HEK293T (cell line): Measurements from ENCODE around the gene EOMES.
A peak's percentile ranks its signal among the peaks of the same experiment; 100 is the strongest.

ENCODE experiments used
- CTCF ChIA-PET: fragments of 350-600 bp; formaldehyde crosslinking; extraction: SDS; loops from one replicate; lab custom pipeline; 2021; ENCODE audit warnings: antibody characterized with exemption, inconsistent platforms; lab: Yijun Ruan, JAX
- POLR2A ChIA-PET: fragments of 350-600 bp; formaldehyde crosslinking; extraction: SDS; loops from one replicate; lab custom pipeline; 2020; ENCODE audit warnings: antibody characterized with exemption, inconsistent platforms; lab: Yijun Ruan, JAX
- DNase-seq: peaks from one replicate; pipeline ENCODE4 v3.0.0; 2012; ENCODE audit warnings: mixed read lengths; ENCODE audit errors: extremely low spot score
- ARNT ChIP-seq: fragments of 450-650 bp; IDR thresholded peaks from 2 replicates; pipeline ENCODE4 v1.6.1; 2017; ENCODE audit warnings: mild to moderate bottlenecking
- BHLHE40 ChIP-seq: fragments of 450-650 bp; IDR thresholded peaks from 2 replicates; pipeline ENCODE4 v1.6.1; 2016; ENCODE audit warnings: mild to moderate bottlenecking, moderate library complexity, borderline replicate concordance
- CTBP1 ChIP-seq: fragments of 450-650 bp; IDR thresholded peaks from 2 replicates; pipeline ENCODE4 v1.6.1; 2016; ENCODE audit warnings: borderline replicate concordance
- ELF4 ChIP-seq: fragments of 450-650 bp; IDR thresholded peaks from 2 replicates; pipeline ENCODE4 v1.6.1; 2017; ENCODE audit warnings: antibody characterized with exemption
- FOXA1 ChIP-seq: fragments of 450-650 bp; IDR thresholded peaks from 2 replicates; pipeline ENCODE4 v1.6.1; 2016; ENCODE audit warnings: mild to moderate bottlenecking
- FOXK2 ChIP-seq: fragments of 450-650 bp; IDR thresholded peaks from 2 replicates; pipeline ENCODE4 v1.6.1; 2016; ENCODE audit warnings: mild to moderate bottlenecking
- FOXM1 ChIP-seq: fragments of 450-650 bp; IDR thresholded peaks from 2 replicates; pipeline ENCODE4 v1.6.1; 2017; ENCODE audit warnings: mild to moderate bottlenecking, borderline replicate concordance
- HDGF ChIP-seq: fragments of 450-650 bp; IDR thresholded peaks from 2 replicates; pipeline ENCODE4 v1.6.1; 2017; ENCODE audit warnings: antibody characterized with exemption, borderline replicate concordance
- L3MBTL2 ChIP-seq: fragments of 450-650 bp; conservative IDR thresholded peaks from 2 replicates; pipeline ENCODE4 v1.6.1; 2016; ENCODE audit warnings: mild to moderate bottlenecking
- LEF1 ChIP-seq: fragments of 450-650 bp; IDR thresholded peaks from 2 replicates; pipeline ENCODE4 v1.6.1; 2017; ENCODE audit warnings: mild to moderate bottlenecking, borderline replicate concordance
- NFRKB ChIP-seq: fragments of 450-650 bp; IDR thresholded peaks from 2 replicates; pipeline ENCODE4 v1.6.1; 2016; ENCODE audit warnings: mild to moderate bottlenecking, moderate library complexity
- PKNOX1 ChIP-seq: fragments of 450-650 bp; IDR thresholded peaks from 2 replicates; pipeline ENCODE4 v1.6.1; 2016
- SP1 ChIP-seq: fragments of 450-650 bp; IDR thresholded peaks from 2 replicates; pipeline ENCODE4 v1.6.1; 2017
- SUZ12 ChIP-seq: fragments of 450-650 bp; IDR thresholded peaks from 2 replicates; pipeline ENCODE4 v1.6.1; 2016; ENCODE audit warnings: mild to moderate bottlenecking
- TARDBP ChIP-seq: fragments of 450-650 bp; IDR thresholded peaks from 2 replicates; pipeline ENCODE4 v1.6.1; 2016
- ZNF384 ChIP-seq: fragments of 450-650 bp; IDR thresholded peaks from 2 replicates; pipeline ENCODE4 v1.6.1; 2016

The EOMES gene

GRCh38 chr3:27695636-27696035 lies 26.5 kb downstream of the EOMES start:
- POLR2A ChIA-PET = no interaction called here
- CTCF ChIA-PET = interaction anchor here (0.7 to 0.8 kb wide), 2 partner anchors 16 to 438 kb away, joined by 3 read pairs; no protein-coding TSS in a partner anchor
- TF ChIP-seq SUZ12 (no peak), LEF1 (no peak), HDGF (no peak), L3MBTL2 (no peak), ELF4 (no peak), ZNF384 (no peak), CTBP1 (no peak), ARNT (no peak), PKNOX1 (no peak), TARDBP (no peak), SP1 (no peak), FOXK2 (no peak)
- no peak for DNase-seq

GRCh38 chr3:27688053-27688452 lies 34.1 kb downstream of the EOMES start:
- POLR2A ChIA-PET = no interaction called here
- CTCF ChIA-PET = no interaction called here
- no peak for DNase-seq
- TF ChIP-seq TARDBP = no peak

GRCh38 chr3:27686642-27687041 lies 35.5 kb downstream of the EOMES start:
- TF ChIP-seq FOXM1 = no peak
- no peak for TF ChIP-seq SP1
- no peak for TF ChIP-seq TARDBP
- no peak for TF ChIP-seq FOXK2
- TF ChIP-seq NFRKB = no peak
- no peak for TF ChIP-seq SUZ12
- no peak for TF ChIP-seq L3MBTL2
- no peak for TF ChIP-seq BHLHE40
- no peak for TF ChIP-seq ZNF384
- DNase-seq = no peak
- ChIA-PET CTCF (no interaction called here), POLR2A (no interaction called here)

- CTCF ChIA-PET = no interaction called here
- no peak for TF ChIP-seq PKNOX1
- no peak for TF ChIP-seq FOXM1
- no peak for TF ChIP-seq ZNF384
- TF ChIP-seq LEF1 = no peak
- TF ChIP-seq CTBP1 = no peak
- TF ChIP-seq FOXK2 = no peak
- no peak for TF ChIP-seq L3MBTL2
- no peak for TF ChIP-seq FOXA1
- no peak for TF ChIP-seq NFRKB
- TF ChIP-seq SUZ12 = no peak
- TF ChIP-seq SP1 = no peak
- TF ChIP-seq ELF4 = no peak
- TF ChIP-seq ARNT = no peak
- no peak for TF ChIP-seq HDGF
- TF ChIP-seq BHLHE40 = no peak
- no peak for TF ChIP-seq TARDBP
- POLR2A ChIA-PET = no interaction called here
- no peak for DNase-seq
Observed at GRCh38 chr3:27685474-27685873, 36.6 kb downstream of the EOMES start.

GRCh38 chr3:27684302-27684701 lies 37.8 kb downstream of the EOMES start:
- DNase-seq = no peak
- ChIA-PET POLR2A (no interaction called here), CTCF (no interaction called here)
- no peak for TF ChIP-seq ARNT

- CTCF ChIA-PET = interaction anchor here (0.6 to 1.1 kb wide), 9 partner anchors 9 to 326 kb away, joined by 3 to 7 read pairs (median 3); no protein-coding TSS in a partner anchor
- TF ChIP-seq SUZ12 (no peak), TARDBP (no peak), SP1 (no peak), BHLHE40 (no peak), ZNF384 (peak; percentile 100), FOXA1 (no peak), FOXM1 (no peak), ARNT (no peak), L3MBTL2 (no peak), NFRKB (no peak), FOXK2 (no peak), LEF1 (no peak), HDGF (no peak), CTBP1 (0 out of 2 replicates have a peak, but pooled peaks have one; percentile 17), ELF4 (no peak)
- peak; percentile 53 for DNase-seq
- POLR2A ChIA-PET = interaction anchor here (0.6 kb wide), 1 partner anchor 197 kb away, joined by 3 read pairs; the partner anchor contains the start of gene SLC4A7
Observed at GRCh38 chr3:27681249-27681748, 40.8 kb downstream of the EOMES start.

- no peak for TF ChIP-seq ZNF384
- no peak for TF ChIP-seq BHLHE40
- no peak for TF ChIP-seq HDGF
- no peak for TF ChIP-seq FOXA1
- TF ChIP-seq SUZ12 = no peak
- TF ChIP-seq ELF4 = no peak
- CTCF ChIA-PET = interaction anchor here (0.6 to 1.1 kb wide), 5 partner anchors 17 to 209 kb away, joined by 3 to 5 read pairs (median 4); no protein-coding TSS in a partner anchor
- POLR2A ChIA-PET = interaction anchor here (1.1 kb wide), 1 partner anchor 48 kb away, joined by 4 read pairs; no protein-coding TSS in a partner anchor
- no peak for DNase-seq
Observed at GRCh38 chr3:27680517-27681246, 41.4 kb downstream of the EOMES start.
